Panc1 (cell line): ENCODE results near the gene GFI1B.

ENCODE experiments used
- CTCF ChIP-seq: fragments of 450-650 bp; IDR thresholded peaks from 2 replicates; pipeline ENCODE4 v1.5.1; 2017; ENCODE audit warnings: mild to moderate bottlenecking
- POLR2AphosphoS5 ChIP-seq: IDR thresholded peaks from 2 replicates; pipeline ENCODE4 v1.6.1; 2012; ENCODE audit warnings: mild to moderate bottlenecking, low read depth, low read length, moderate library complexity
- REST ChIP-seq, 2 experiments: IDR thresholded peaks; 2 replicates each; pipeline ENCODE4 v1.6.1; 2011 to 2012; ENCODE audit warnings: low read depth in 2 of 2, control low read depth in 1 of 2, low read length in 1 of 2, mild to moderate bottlenecking in 1 of 2, moderate library complexity in 1 of 2; ENCODE audit not compliant: insufficient read depth in 1 of 2
- SIN3A ChIP-seq: IDR thresholded peaks from 2 replicates; pipeline ENCODE4 v1.6.1; 2012; ENCODE audit warnings: low read depth, mild to moderate bottlenecking, low read length, moderate library complexity, borderline replicate concordance; ENCODE audit not compliant: insufficient read depth
- TCF7L2 ChIP-seq: IDR thresholded peaks from 2 replicates; pipeline ENCODE4 v1.6.1; 2011; ENCODE audit warnings: mild to moderate bottlenecking, low read depth, low read length, inconsistent platforms

GRCh38 chr9:133027134-133027533 is 48.6 kb downstream of the GFI1B start:
- TF ChIP-seq CTCF: no peak
- TF ChIP-seq TCF7L2: no peak
- no peak for TF ChIP-seq POLR2AphosphoS5
- no peak for TF ChIP-seq REST (IDR thresholded peaks at IDR 0.05; ENCODE audit: insufficient read depth in 1 of 2, low read depth in 2 of 2, low read length in 1 of 2)
- no peak for TF ChIP-seq SIN3A
